Osteocyte (in vitro differentiated cells): Measurements from ENCODE around the gene SLC39A11. TPM values are rescaled to one million over a fixed set of nuclear protein-coding genes. Genes with fewer than 3 reads are reported as not detected.

Experiments used
- DNase-seq: peaks from one replicate; pipeline ENCODE4 v3.0.0; 2021; ENCODE audit warnings: mixed read lengths; ENCODE audit not compliant: unreplicated experiment; ENCODE audit errors: extremely low spot score
- H3K27ac Mint-ChIP-seq: one replicate; pipeline ENCODE4 v1.8.0; 2021; ENCODE audit warnings: mild to moderate bottlenecking, mixed read lengths; ENCODE audit not compliant: unreplicated experiment
- H3K27me3 Mint-ChIP-seq: one replicate; pipeline ENCODE4 v1.8.0; 2021; ENCODE audit warnings: mixed read lengths; ENCODE audit not compliant: unreplicated experiment
- H3K36me3 Mint-ChIP-seq: one replicate; pipeline ENCODE4 v1.8.0; 2021; ENCODE audit warnings: mixed read lengths; ENCODE audit not compliant: unreplicated experiment
- H3K4me1 Mint-ChIP-seq: one replicate; pipeline ENCODE4 v1.8.0; 2021; ENCODE audit warnings: mixed read lengths; ENCODE audit not compliant: unreplicated experiment
- H3K4me3 Mint-ChIP-seq: one replicate; pipeline ENCODE4 v1.8.0; 2021; ENCODE audit warnings: mild to moderate bottlenecking, moderate library complexity, mixed read lengths; ENCODE audit not compliant: unreplicated experiment
- H3K9me3 Mint-ChIP-seq: one replicate; pipeline ENCODE4 v1.8.0; 2021; ENCODE audit warnings: mixed read lengths; ENCODE audit not compliant: unreplicated experiment
- CTCF ChIP-seq: fragments of 200-600 bp; sonication (generic); IDR thresholded peaks from 2 replicates; pipeline ENCODE4 v1.5.0; 2021; ENCODE audit warnings: antibody characterized with exemption, mild to moderate bottlenecking, moderate library complexity
- total RNA-seq: library from RNA; stranded (reverse); gene quantifications from 2 replicates; pipeline ENCODE4 v1.2.1, GENCODE V29; 2021

SLC39A11 gene
- total RNA-seq, 1 donor from 2014 or later, result 50.2 TPM

DNA sequence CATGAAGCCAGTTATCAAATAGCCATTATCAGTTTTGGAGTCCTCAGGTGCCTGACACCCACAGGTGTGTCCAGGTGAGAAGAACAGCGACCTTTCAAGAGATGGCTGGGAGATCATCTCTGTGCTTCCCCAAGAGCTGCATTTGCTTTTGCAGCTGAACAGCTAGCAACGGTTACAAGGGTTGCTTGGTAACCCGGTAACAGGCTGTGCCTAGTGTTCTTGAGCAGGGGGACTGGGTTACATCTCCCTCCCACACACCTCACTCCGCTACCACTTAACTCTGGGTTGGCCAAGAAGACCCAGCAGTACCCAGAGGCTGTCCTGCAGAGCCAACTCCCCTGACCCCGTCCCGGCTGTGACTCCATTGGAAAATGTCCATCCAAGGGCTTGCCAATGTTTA lies 147.0 kb downstream of the SLC39A11 start:
- Mint-ChIP-seq H3K4me1 (peaks cover 2% of the 10 kb centered on the region), H3K4me3 (no peak overlapping the region), H3K27ac (no peak overlapping the region), H3K9me3 (no peaks in the 10 kb centered on the region), H3K36me3 (peaks cover 14% of the 10 kb centered on the region), H3K27me3 (no peaks in the 10 kb centered on the region)
- no peak for TF ChIP-seq CTCF
- DNase-seq, result no peak

GRCh38 chr17:72943826-72944689 lies 148.4 kb downstream of the SLC39A11 start:
- H3K4me1 Mint-ChIP-seq, result no peaks in the 10 kb centered on the region
- no peaks in the 10 kb centered on the region for H3K9me3 Mint-ChIP-seq
- no peak overlapping the region for H3K4me3 Mint-ChIP-seq
- H3K36me3 Mint-ChIP-seq, result peaks cover 14% of the 10 kb centered on the region
- no peak for TF ChIP-seq CTCF
- no peak for DNase-seq
- no peaks in the 10 kb centered on the region for H3K27me3 Mint-ChIP-seq
- H3K27ac Mint-ChIP-seq, result no peak overlapping the region

- H3K9me3 Mint-ChIP-seq, result no peaks in the 10 kb centered on the region
- no peak for DNase-seq
- H3K4me3 Mint-ChIP-seq, result no peak overlapping the region
- no peaks in the 10 kb centered on the region for H3K27me3 Mint-ChIP-seq
- H3K4me1 Mint-ChIP-seq, result no peaks in the 10 kb centered on the region
- peaks cover 14% of the 10 kb centered on the region for H3K36me3 Mint-ChIP-seq
- H3K27ac Mint-ChIP-seq, result no peak overlapping the region
- no peak for TF ChIP-seq CTCF
These were observed 149.9 kb downstream of the SLC39A11 start for GRCh38 chr17:72942579-72942978.

- no peaks in the 10 kb centered on the region for H3K4me1 Mint-ChIP-seq
- peaks cover 10% of the 10 kb centered on the region for H3K36me3 Mint-ChIP-seq
- TF ChIP-seq CTCF, result no peak
- no peak overlapping the region for H3K27ac Mint-ChIP-seq
- H3K9me3 Mint-ChIP-seq, result no peaks in the 10 kb centered on the region
- H3K4me3 Mint-ChIP-seq, result no peak overlapping the region
- no peak for DNase-seq
- H3K27me3 Mint-ChIP-seq, result no peaks in the 10 kb centered on the region
These were observed 152.0 kb downstream of the SLC39A11 start for GRCh38 chr17:72940496-72940895.

DNA sequence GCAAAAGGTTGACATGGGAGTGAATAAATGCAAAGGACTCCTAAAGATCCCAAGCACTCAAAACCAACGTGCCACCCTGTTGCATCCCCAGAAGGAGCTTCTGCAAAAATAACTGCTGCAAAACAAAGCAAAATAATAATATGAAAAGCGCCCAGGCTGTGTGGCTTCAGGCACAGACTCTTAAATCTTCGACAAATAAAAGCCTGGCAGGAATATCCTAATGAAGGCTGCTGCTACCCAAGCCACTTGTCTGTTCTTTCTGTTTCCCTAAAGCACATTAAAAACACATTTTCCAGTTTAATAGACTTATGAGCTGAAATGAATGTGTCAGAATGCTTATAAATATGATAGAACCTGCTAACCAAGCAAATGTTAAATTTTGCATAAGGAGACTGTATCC lies 154.0 kb downstream of the SLC39A11 start:
- no peak for TF ChIP-seq CTCF
- Mint-ChIP-seq H3K27ac (no peak overlapping the region), H3K9me3 (no peaks in the 10 kb centered on the region), H3K36me3 (peaks cover 11% of the 10 kb centered on the region), H3K27me3 (no peaks in the 10 kb centered on the region), H3K4me1 (no peaks in the 10 kb centered on the region), H3K4me3 (no peak overlapping the region)
- no peak for DNase-seq
